Smooth muscle cell (in vitro differentiated cells): ENCODE measurements around the gene FGD2. TPM values are rescaled to one million over a fixed set of nuclear protein-coding genes. Genes with fewer than 3 reads are reported as not detected.
A peak's percentile ranks its signal among the peaks of the same experiment; 100 is the strongest.

Experiments
- DNase-seq: peaks from one replicate; lab custom pipeline; 2025; ENCODE audit not compliant: unreplicated experiment; lab: John Stamatoyannopoulos, UW
- H2AFZ ChIP-seq: fragments of 200-600 bp; sonication (generic); 2 replicates; pipeline ENCODE4 v1.6.0; 2016; ENCODE audit warnings: antibody characterized with exemption, low read depth, mild to moderate bottlenecking
- H3F3A ChIP-seq: fragments of 200-600 bp; sonication (generic); 2 replicates; pipeline ENCODE4 v1.6.0; 2017; ENCODE audit warnings: antibody characterized with exemption, low read depth
- H3K27ac ChIP-seq: fragments of 200-600 bp; sonication (generic); 2 replicates; pipeline ENCODE4 v1.5.1; 2016; ENCODE audit warnings: low read depth, mild to moderate bottlenecking
- H3K27me3 ChIP-seq: fragments of 200-600 bp; sonication (generic); 2 replicates; pipeline ENCODE4 v1.6.1; 2016; ENCODE audit warnings: low read depth, mild to moderate bottlenecking
- H3K36me3 ChIP-seq: fragments of 200-600 bp; sonication (generic); 2 replicates; pipeline ENCODE4 v1.5.1; 2016; ENCODE audit warnings: low read depth
- H3K4me1 ChIP-seq: fragments of 200-600 bp; sonication (generic); 2 replicates; pipeline ENCODE4 v1.5.1; 2016; ENCODE audit warnings: low read depth
- H3K4me2 ChIP-seq: fragments of 200-600 bp; sonication (generic); 2 replicates; pipeline ENCODE4 v1.6.0; 2016; ENCODE audit warnings: mild to moderate bottlenecking
- H3K4me3 ChIP-seq: fragments of 200-600 bp; sonication (generic); 2 replicates; pipeline ENCODE4 v1.5.1; 2016; ENCODE audit warnings: mild to moderate bottlenecking
- H3K79me2 ChIP-seq: fragments of 200-600 bp; sonication (generic); 2 replicates; pipeline ENCODE4 v1.6.0; 2016; ENCODE audit warnings: low read depth, mild to moderate bottlenecking
- H3K9ac ChIP-seq: fragments of 200-600 bp; sonication (generic); 2 replicates; pipeline ENCODE4 v1.6.0; 2016; ENCODE audit warnings: low read depth
- H3K9me3 ChIP-seq: fragments of 200-600 bp; sonication (generic); replicated peaks from 2 replicates; pipeline ENCODE4 v1.5.1; 2016; ENCODE audit warnings: low read depth
- H4K20me1 ChIP-seq: fragments of 200-600 bp; sonication (generic); 2 replicates; pipeline ENCODE4 v1.6.0; 2016; ENCODE audit warnings: low read depth
- CTCF ChIP-seq: fragments of 200-600 bp; sonication (generic); IDR thresholded peaks from 2 replicates; pipeline ENCODE4 v1.5.1; 2017; ENCODE audit warnings: borderline replicate concordance, mild to moderate bottlenecking, antibody characterized with exemption; ENCODE audit not compliant: insufficient read depth, poor library complexity, severe bottlenecking
- WGBS: methylation state at CpG from one replicate; pipeline ENCODE4 v1.1.7; 2016; ENCODE audit warnings: low lambda C conversion rate; 5-methylcytosine and 5-hydroxymethylcytosine counted together
- polyA plus RNA-seq: library from polyadenylated mRNA; unstranded; fragments of >200 nt; fragmentation: Nextera tagmentation; extraction: Ambion mirVana; gene quantifications from 2 replicates; pipeline ENCODE4 v1.2.1, GENCODE V29; 2016
- total RNA-seq: library from RNA; depleted of rRNA; stranded (reverse); fragments of >200 nt; gene quantifications from 2 replicates; pipeline ENCODE4 v1.2.3, GENCODE V29; 2014

FGD2 gene
- total and polyA plus RNA-seq, 2 experiments from 2014 or later: not detected

- WGBS: 88% methylated on average over 2 of the region's 2 CpGs
- no peak overlapping the region for H2AFZ ChIP-seq
Observed at GRCh38 chr6:37019065-37019450, 13.6 kb downstream of the FGD2 start.

GRCh38 chr6:37020381-37020780, 14.9 kb downstream of the FGD2 start:
- no peak for DNase-seq
- Histone ChIP-seq H3K4me2 (no peak overlapping the region), H3K4me1 (no peaks in the 10 kb centered on the region), H3F3A (no peaks in the 10 kb centered on the region), H3K79me2 (no peaks in the 10 kb centered on the region), H3K9ac (no peak overlapping the region), H4K20me1 (no peaks in the 10 kb centered on the region), H2AFZ (no peak overlapping the region), H3K9me3 (no peaks in the 10 kb centered on the region), H3K4me3 (no peak overlapping the region), H3K27ac (no peak overlapping the region), H3K36me3 (no peaks in the 10 kb centered on the region), H3K27me3 (no peaks in the 10 kb centered on the region)
- WGBS: 60% methylated on average over 12 of the region's 12 CpGs
- TF ChIP-seq CTCF: no peak

More at GRCh38 chr6:37019065-37019450, 13.6 kb downstream of the FGD2 start:
- no peaks in the 10 kb centered on the region for H3K27me3 ChIP-seq
- H3K9ac ChIP-seq: no peak overlapping the region
- H3K4me2 ChIP-seq: no peak overlapping the region
- no peak overlapping the region for H3K27ac ChIP-seq
- no peaks in the 10 kb centered on the region for H3F3A ChIP-seq
- no peak for TF ChIP-seq CTCF
- no peak overlapping the region for H3K4me3 ChIP-seq
- H3K36me3 ChIP-seq: no peaks in the 10 kb centered on the region
- H3K9me3 ChIP-seq: no peaks in the 10 kb centered on the region
- no peak for DNase-seq
- no peaks in the 10 kb centered on the region for H4K20me1 ChIP-seq
- H3K4me1 ChIP-seq: no peaks in the 10 kb centered on the region
- no peaks in the 10 kb centered on the region for H3K79me2 ChIP-seq

- Histone ChIP-seq H3K9ac (no peak overlapping the region), H2AFZ (no peak overlapping the region), H3K4me1 (no peaks in the 10 kb centered on the region), H3K4me3 (no peak overlapping the region), H3K36me3 (no peaks in the 10 kb centered on the region), H3K27me3 (no peaks in the 10 kb centered on the region), H3K4me2 (no peak overlapping the region), H3K79me2 (no peaks in the 10 kb centered on the region), H3F3A (no peaks in the 10 kb centered on the region), H4K20me1 (no peaks in the 10 kb centered on the region), H3K9me3 (no peaks in the 10 kb centered on the region), H3K27ac (no peak overlapping the region)
- no peak for DNase-seq
- no peak for TF ChIP-seq CTCF
- WGBS: 92% methylated on average over 5 of the region's 5 CpGs
Observed at GRCh38 chr6:37020812-37021211, 15.4 kb downstream of the FGD2 start.

GRCh38 chr6:37021356-37022129, 16.1 kb downstream of the FGD2 start:
- Histone ChIP-seq H3K27me3 (no peaks in the 10 kb centered on the region), H3F3A (no peaks in the 10 kb centered on the region), H3K4me1 (no peaks in the 10 kb centered on the region), H4K20me1 (no peaks in the 10 kb centered on the region), H3K9me3 (no peaks in the 10 kb centered on the region), H3K9ac (no peak overlapping the region), H3K27ac (no peak overlapping the region), H3K79me2 (no peaks in the 10 kb centered on the region), H2AFZ (no peak overlapping the region), H3K4me2 (no peak overlapping the region), H3K4me3 (no peak overlapping the region), H3K36me3 (no peaks in the 10 kb centered on the region)
- no peak for DNase-seq
- TF ChIP-seq CTCF: peak; percentile 46
- 79% methylated on average over 14 of the region's 14 CpGs for WGBS
